Immature natural killer cell (primary cell): Measurements from ENCODE around the gene FHIT. TPM values are rescaled to one million over a fixed set of nuclear protein-coding genes. Genes with fewer than 3 reads are reported as not detected.

Experiments
- DNase-seq, 3 donors: peaks; one replicate each; pipeline ENCODE4 v3.0.0; 2022; ENCODE audit warnings: mixed read lengths in 1 of 3
- H3K27ac Mint-ChIP-seq, 6 donors: one replicate each; pipeline ENCODE4 v1.8.0; 2020; ENCODE audit warnings: mixed read lengths in 6 of 6, mild to moderate bottlenecking in 5 of 6, inconsistent platforms in 4 of 6, moderate library complexity in 3 of 6
- H3K27me3 Mint-ChIP-seq, 3 donors: one replicate each; pipeline ENCODE4 v1.8.0; 2020 to 2021; ENCODE audit warnings: low read depth in 3 of 3, mild to moderate bottlenecking in 3 of 3, mixed read lengths in 3 of 3, moderate library complexity in 3 of 3, inconsistent platforms in 1 of 3
- H3K36me3 Mint-ChIP-seq, 3 donors: one replicate each; pipeline ENCODE4 v1.8.0; 2020; ENCODE audit warnings: mixed read lengths in 3 of 3, inconsistent platforms in 2 of 3, mild to moderate bottlenecking in 2 of 3
- H3K4me1 Mint-ChIP-seq, 2 donors: one replicate each; pipeline ENCODE4 v1.8.0; 2020; ENCODE audit warnings: inconsistent platforms in 2 of 2, mild to moderate bottlenecking in 2 of 2, mixed read lengths in 2 of 2, moderate library complexity in 1 of 2
- H3K4me3 Mint-ChIP-seq, 5 donors: one replicate each; pipeline ENCODE4 v1.8.0; 2020; ENCODE audit warnings: mild to moderate bottlenecking in 5 of 5, mixed read lengths in 5 of 5, inconsistent platforms in 3 of 5, moderate library complexity in 3 of 5
- H3K9me3 Mint-ChIP-seq, 6 donors: one replicate each; pipeline ENCODE4 v1.8.0; 2020; ENCODE audit warnings: mild to moderate bottlenecking in 6 of 6, mixed read lengths in 6 of 6, inconsistent platforms in 4 of 6, moderate library complexity in 3 of 6
- polyA plus RNA-seq, 3 donors: library from polyadenylated mRNA; unstranded; fragments of 300-500 nt; fragmentation: Illumina TruSeq; gene quantifications; one replicate each; pipeline ENCODE4 v1.2.3, GENCODE V29; 2021

The FHIT gene
- polyA plus RNA-seq, 3 donors from 2014 or later, result 2.5 to 8.8 (median 3.9) TPM

GRCh38 chr3:60386306-60386705 is 864.9 kb downstream of the FHIT start:
- no peak for DNase-seq
- Mint-ChIP-seq H3K9me3 (no peaks in the 10 kb centered on the region), H3K27ac (no peak overlapping the region), H3K4me1 (no peaks in the 10 kb centered on the region), H3K36me3 (no peaks in the 10 kb centered on the region), H3K27me3 (peaks cover 0 to 4% (median 4%) of the 10 kb centered on the region in 3 donors), H3K4me3 (no peak overlapping the region)

- DNase-seq, result no peak
- no peak overlapping the region for H3K27ac Mint-ChIP-seq
- H3K4me3 Mint-ChIP-seq, result no peak overlapping the region
- no peaks in the 10 kb centered on the region for H3K9me3 Mint-ChIP-seq
- no peaks in the 10 kb centered on the region for H3K36me3 Mint-ChIP-seq
- no peaks in the 10 kb centered on the region for H3K4me1 Mint-ChIP-seq
- peaks cover 0 to 4% (median 4%) of the 10 kb centered on the region in 3 donors for H3K27me3 Mint-ChIP-seq
Measured at GRCh38 chr3:60384341-60384740, 866.9 kb downstream of the FHIT start.

GRCh38 chr3:60383345-60383744 is 867.9 kb downstream of the FHIT start:
- Mint-ChIP-seq H3K27me3 (peaks cover 0 to 4% (median 1%) of the 10 kb centered on the region in 3 donors), H3K36me3 (no peaks in the 10 kb centered on the region), H3K27ac (no peak overlapping the region), H3K4me1 (no peaks in the 10 kb centered on the region), H3K9me3 (no peaks in the 10 kb centered on the region), H3K4me3 (no peak overlapping the region)
- no peak for DNase-seq

- no peak overlapping the region for H3K27ac Mint-ChIP-seq
- peaks cover 0 to 9% (median 0%) of the 10 kb centered on the region in 3 donors for H3K27me3 Mint-ChIP-seq
- DNase-seq, result no peak
- peaks cover 0 to 6% (median 0%) of the 10 kb centered on the region in 3 donors for H3K36me3 Mint-ChIP-seq
- peaks cover 0 to 2% (median 0%) of the 10 kb centered on the region in 6 donors for H3K9me3 Mint-ChIP-seq
- H3K4me3 Mint-ChIP-seq, result no peak overlapping the region
- no peaks in the 10 kb centered on the region for H3K4me1 Mint-ChIP-seq
Measured at GRCh38 chr3:60366486-60366885, 884.8 kb downstream of the FHIT start.

- H3K36me3 Mint-ChIP-seq, result peaks cover 0 to 1% (median 0%) of the 10 kb centered on the region in 3 donors
- no peaks in the 10 kb centered on the region for H3K4me1 Mint-ChIP-seq
- peaks cover 0 to 6% (median 0%) of the 10 kb centered on the region in 3 donors for H3K27me3 Mint-ChIP-seq
- peaks cover 0 to 2% (median 0%) of the 10 kb centered on the region in 6 donors for H3K9me3 Mint-ChIP-seq
- H3K4me3 Mint-ChIP-seq, result no peak overlapping the region
- H3K27ac Mint-ChIP-seq, result no peak overlapping the region
- DNase-seq, result no peak
Measured at GRCh38 chr3:60365360-60365759, 885.9 kb downstream of the FHIT start.

- DNase-seq, result no peak
- peaks cover 0 to 5% (median 0%) of the 10 kb centered on the region in 3 donors for H3K27me3 Mint-ChIP-seq
- peaks cover 0 to 2% (median 0%) of the 10 kb centered on the region in 6 donors for H3K9me3 Mint-ChIP-seq
- H3K4me1 Mint-ChIP-seq, result no peaks in the 10 kb centered on the region
- no peaks in the 10 kb centered on the region for H3K36me3 Mint-ChIP-seq
- no peak overlapping the region for H3K4me3 Mint-ChIP-seq
- H3K27ac Mint-ChIP-seq, result no peak overlapping the region
Measured at GRCh38 chr3:60364475-60364874, 886.8 kb downstream of the FHIT start.

GRCh38 chr3:60363817-60364216 is 887.4 kb downstream of the FHIT start:
- H3K9me3 Mint-ChIP-seq, result peaks cover 0 to 2% (median 0%) of the 10 kb centered on the region in 6 donors

GRCh38 chr3:60355825-60356224 is 895.4 kb downstream of the FHIT start:
- no peaks in the 10 kb centered on the region for H3K36me3 Mint-ChIP-seq
- H3K9me3 Mint-ChIP-seq, result peaks cover 0 to under 1% (median 0%) of the 10 kb centered on the region in 6 donors
- H3K27me3 Mint-ChIP-seq, result peaks cover 0 to 8% (median 0%) of the 10 kb centered on the region in 3 donors
- H3K4me3 Mint-ChIP-seq, result no peak overlapping the region
- H3K27ac Mint-ChIP-seq, result no peak overlapping the region
- DNase-seq, result no peak
- no peaks in the 10 kb centered on the region for H3K4me1 Mint-ChIP-seq

More at GRCh38 chr3:60363817-60364216, 887.4 kb downstream of the FHIT start:
- DNase-seq, result no peak
- no peaks in the 10 kb centered on the region for H3K4me1 Mint-ChIP-seq
- H3K27me3 Mint-ChIP-seq, result peaks cover 0 to 3% (median 0%) of the 10 kb centered on the region in 3 donors
- no peak overlapping the region for H3K4me3 Mint-ChIP-seq
- H3K27ac Mint-ChIP-seq, result no peak overlapping the region
- H3K36me3 Mint-ChIP-seq, result no peaks in the 10 kb centered on the region

- DNase-seq, result no peak
- Mint-ChIP-seq H3K9me3 (no peaks in the 10 kb centered on the region), H3K27me3 (peaks cover 0 to 3% (median 0%) of the 10 kb centered on the region in 3 donors), H3K36me3 (no peaks in the 10 kb centered on the region), H3K27ac (no peak overlapping the region), H3K4me1 (no peaks in the 10 kb centered on the region), H3K4me3 (no peak overlapping the region)
Measured at GRCh38 chr3:60351481-60351880, 899.8 kb downstream of the FHIT start.

GRCh38 chr3:60344340-60344739 is 906.9 kb downstream of the FHIT start:
- H3K36me3 Mint-ChIP-seq, result no peaks in the 10 kb centered on the region
- H3K4me3 Mint-ChIP-seq, result no peak overlapping the region
- H3K27ac Mint-ChIP-seq, result no peak overlapping the region
- H3K4me1 Mint-ChIP-seq, result no peaks in the 10 kb centered on the region
- H3K27me3 Mint-ChIP-seq, result no peaks in the 10 kb centered on the region
- H3K9me3 Mint-ChIP-seq, result no peaks in the 10 kb centered on the region
- no peak for DNase-seq

- no peak for DNase-seq
- Mint-ChIP-seq H3K27me3 (no peaks in the 10 kb centered on the region), H3K9me3 (no peaks in the 10 kb centered on the region), H3K4me3 (no peak overlapping the region), H3K27ac (no peak overlapping the region), H3K36me3 (no peaks in the 10 kb centered on the region), H3K4me1 (no peaks in the 10 kb centered on the region)
Measured at GRCh38 chr3:60343831-60344230, 907.4 kb downstream of the FHIT start.

GRCh38 chr3:60339304-60339703 is 911.9 kb downstream of the FHIT start:
- no peaks in the 10 kb centered on the region for H3K36me3 Mint-ChIP-seq
- peaks cover 0 to 1% (median 1%) of the 10 kb centered on the region in 3 donors for H3K27me3 Mint-ChIP-seq
- no peaks in the 10 kb centered on the region for H3K4me1 Mint-ChIP-seq
- H3K9me3 Mint-ChIP-seq, result no peaks in the 10 kb centered on the region
- no peak overlapping the region for H3K27ac Mint-ChIP-seq
- no peak for DNase-seq
- H3K4me3 Mint-ChIP-seq, result no peak overlapping the region

- peaks cover 0 to 1% (median 1%) of the 10 kb centered on the region in 3 donors for H3K27me3 Mint-ChIP-seq
- no peak overlapping the region for H3K27ac Mint-ChIP-seq
- DNase-seq, result no peak
- no peaks in the 10 kb centered on the region for H3K9me3 Mint-ChIP-seq
- H3K4me3 Mint-ChIP-seq, result no peak overlapping the region
- peaks cover 0 to 4% of the 10 kb centered on the region in 2 donors for H3K4me1 Mint-ChIP-seq
- no peaks in the 10 kb centered on the region for H3K36me3 Mint-ChIP-seq
Measured at GRCh38 chr3:60337421-60337820, 913.8 kb downstream of the FHIT start.

- Mint-ChIP-seq H3K36me3 (no peaks in the 10 kb centered on the region), H3K4me3 (no peak overlapping the region), H3K4me1 (peaks cover 0 to 4% of the 10 kb centered on the region in 2 donors), H3K27ac (no peak overlapping the region), H3K9me3 (no peaks in the 10 kb centered on the region), H3K27me3 (peaks cover 0 to 1% (median 1%) of the 10 kb centered on the region in 3 donors)
- DNase-seq, result no peak
Measured at GRCh38 chr3:60336061-60336460, 915.2 kb downstream of the FHIT start.

GRCh38 chr3:60333710-60334109 is 917.5 kb downstream of the FHIT start:
- Mint-ChIP-seq H3K27ac (no peak overlapping the region), H3K36me3 (no peaks in the 10 kb centered on the region), H3K4me1 (peaks cover 0 to 4% of the 10 kb centered on the region in 2 donors), H3K4me3 (no peak overlapping the region), H3K9me3 (no peaks in the 10 kb centered on the region), H3K27me3 (peaks cover 0 to 1% (median 1%) of the 10 kb centered on the region in 3 donors)
- no peak for DNase-seq
